ENCODE measurements around the gene COX4I2. TPM values are rescaled to one million over a fixed set of nuclear protein-coding genes. Genes with fewer than 3 reads are reported as not detected.

Gene COX4I2
- total RNA-seq, 1 donor from 2014 or later: 61.4 TPM

DNA sequence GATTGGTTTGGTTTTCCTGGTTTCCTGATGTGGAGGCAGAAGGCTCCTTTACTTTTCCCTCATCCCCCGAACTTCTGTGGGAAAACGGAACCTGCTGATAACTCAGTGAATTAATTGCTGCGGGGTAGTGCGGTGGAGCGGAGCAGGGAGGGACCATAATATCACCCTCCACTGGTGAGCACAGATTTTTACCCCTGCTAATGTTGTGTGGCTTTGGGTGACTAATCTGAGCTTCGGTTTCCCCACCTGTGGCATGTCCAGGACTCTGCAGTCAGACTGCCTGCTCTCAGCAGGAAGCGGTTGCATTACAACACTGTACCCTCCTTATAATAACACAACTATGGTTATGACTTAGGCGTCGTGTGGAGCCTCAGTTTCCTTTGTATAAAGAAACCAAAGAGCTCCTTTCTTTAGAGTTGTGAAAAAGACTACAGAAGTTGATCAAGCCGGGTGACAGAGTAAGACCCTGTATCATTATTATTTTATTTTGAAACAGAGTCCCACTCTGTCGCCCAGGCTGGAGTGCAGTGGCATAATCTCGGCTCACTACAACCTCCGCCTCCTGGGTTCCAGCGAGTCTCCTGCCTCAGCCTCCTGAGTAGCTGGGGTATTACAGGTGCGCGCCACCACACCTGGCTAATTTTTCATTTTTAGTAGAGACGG, 34.8 kb upstream of the COX4I2 start:
- Histone ChIP-seq H3K4me1 (peaks cover 0 to 5% of the 10 kb centered on the region in 2 donors), H3K27me3 (no peaks in the 10 kb centered on the region), H3K4me3 (no peak overlapping the region), H3K36me3 (peaks cover 0 to 14% of the 10 kb centered on the region in 2 donors), H3K9me3 (no peaks in the 10 kb centered on the region), H3K27ac (peak overlapping the region; percentile 89 to 98)
- TF ChIP-seq, protein P1, sequence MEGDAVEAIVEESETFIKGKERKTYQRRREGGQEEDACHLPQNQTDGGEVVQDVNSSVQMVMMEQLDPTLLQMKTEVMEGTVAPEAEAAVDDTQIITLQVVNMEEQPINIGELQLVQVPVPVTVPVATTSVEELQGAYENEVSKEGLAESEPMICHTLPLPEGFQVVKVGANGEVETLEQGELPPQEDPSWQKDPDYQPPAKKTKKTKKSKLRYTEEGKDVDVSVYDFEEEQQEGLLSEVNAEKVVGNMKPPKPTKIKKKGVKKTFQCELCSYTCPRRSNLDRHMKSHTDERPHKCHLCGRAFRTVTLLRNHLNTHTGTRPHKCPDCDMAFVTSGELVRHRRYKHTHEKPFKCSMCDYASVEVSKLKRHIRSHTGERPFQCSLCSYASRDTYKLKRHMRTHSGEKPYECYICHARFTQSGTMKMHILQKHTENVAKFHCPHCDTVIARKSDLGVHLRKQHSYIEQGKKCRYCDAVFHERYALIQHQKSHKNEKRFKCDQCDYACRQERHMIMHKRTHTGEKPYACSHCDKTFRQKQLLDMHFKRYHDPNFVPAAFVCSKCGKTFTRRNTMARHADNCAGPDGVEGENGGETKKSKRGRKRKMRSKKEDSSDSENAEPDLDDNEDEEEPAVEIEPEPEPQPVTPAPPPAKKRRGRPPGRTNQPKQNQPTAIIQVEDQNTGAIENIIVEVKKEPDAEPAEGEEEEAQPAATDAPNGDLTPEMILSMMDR (IDR thresholded peaks at IDR 0.05): no peak
- intact Hi-C loops (cut with DNase I): no loop called here
- no peak for DNase-seq (ENCODE audit: low spot score in 2 of 2)

DNA sequence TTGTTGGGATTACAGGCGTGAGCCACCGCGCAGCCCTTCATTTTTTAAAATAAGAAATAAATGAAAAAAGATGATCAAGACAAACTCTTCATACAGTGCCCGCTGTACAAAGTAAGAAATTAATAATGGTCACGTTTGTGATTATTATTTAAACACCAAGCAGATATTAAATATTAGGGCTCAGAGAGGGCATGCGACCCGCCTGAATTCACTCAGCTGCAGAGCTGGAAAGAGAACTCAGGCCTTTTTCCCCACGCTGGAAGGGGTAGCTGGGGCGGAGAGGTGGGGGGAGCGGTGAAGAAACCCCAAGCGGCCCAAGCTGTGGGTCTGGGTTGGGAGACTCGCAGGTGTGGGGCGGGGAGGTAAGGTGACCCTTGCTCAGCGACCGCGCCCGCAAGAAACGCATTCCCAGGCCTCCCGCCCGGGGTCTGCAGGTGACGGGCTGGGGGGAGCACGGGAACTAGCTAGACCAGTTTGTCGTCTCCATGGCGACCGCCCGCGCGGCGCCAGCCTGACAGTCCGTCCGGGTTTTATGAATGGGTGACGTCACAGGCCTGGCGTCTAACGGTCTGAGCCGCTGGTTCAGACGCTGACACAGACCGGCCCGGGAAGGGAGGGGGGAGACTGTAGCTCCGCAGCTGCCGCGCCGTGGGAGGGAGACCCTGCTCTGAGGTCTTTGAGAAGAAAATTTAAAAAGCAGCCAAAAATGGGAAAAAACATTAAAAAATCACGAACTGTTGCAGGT, 33.7 kb upstream of the COX4I2 start:
- peaks cover 0 to 13% of the 10 kb centered on the region in 2 donors for H3K4me1 ChIP-seq
- no peaks in the 10 kb centered on the region for H3K27me3 ChIP-seq
- peak overlapping the region; percentile 83 to 88 for H3K4me3 ChIP-seq
- H3K27ac ChIP-seq: peak overlapping the region; percentile 89 to 98
- DNase-seq (ENCODE audit: low spot score in 2 of 2): peak; percentile 94 to 99
- peaks cover 0 to 14% of the 10 kb centered on the region in 2 donors for H3K36me3 ChIP-seq
- H3K9me3 ChIP-seq: no peaks in the 10 kb centered on the region
- intact Hi-C loops (cut with DNase I): loop anchor here (1.0 kb wide), 1 partner anchor 31 kb away; no protein-coding TSS in a partner anchor
- TF ChIP-seq, protein P1 (IDR thresholded peaks at IDR 0.05): no peak

DNA sequence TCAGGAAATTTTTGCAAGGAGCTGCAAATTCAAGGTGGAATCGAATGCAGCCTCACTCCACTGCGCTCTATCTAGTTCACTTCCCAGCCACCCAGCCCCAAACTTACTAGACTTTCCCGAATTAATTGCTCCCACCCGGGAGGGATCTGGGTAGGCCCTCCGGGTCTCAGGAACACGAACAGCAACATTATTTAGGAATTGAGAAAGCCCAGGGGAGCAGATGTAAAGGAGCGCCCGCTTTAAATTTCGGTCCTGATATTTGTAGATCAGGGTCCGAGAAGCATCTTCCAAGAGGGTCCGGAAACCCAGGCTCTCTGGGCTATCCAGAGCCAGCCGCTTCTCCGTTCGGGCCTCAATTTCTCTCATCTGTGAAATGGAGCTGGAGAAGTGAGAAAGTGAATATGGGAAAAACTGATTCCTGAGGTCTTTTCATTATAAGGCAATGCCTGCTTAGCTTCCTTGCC, 33.1 kb upstream of the COX4I2 start:
- H3K27me3 ChIP-seq: no peaks in the 10 kb centered on the region
- intact Hi-C loops (cut with DNase I): loop anchor here (1.0 kb wide), 1 partner anchor 31 kb away; no protein-coding TSS in a partner anchor
- H3K9me3 ChIP-seq: no peaks in the 10 kb centered on the region
- H3K27ac ChIP-seq: peak overlapping the region; percentile 89 to 98
- DNase-seq (ENCODE audit: low spot score in 2 of 2): no peak
- peaks cover 0 to 18% of the 10 kb centered on the region in 2 donors for H3K4me1 ChIP-seq
- TF ChIP-seq, protein P1 (IDR thresholded peaks at IDR 0.05): no peak
- peak overlapping the region; percentile 83 to 88 for H3K4me3 ChIP-seq
- H3K36me3 ChIP-seq: peaks cover 0 to 14% of the 10 kb centered on the region in 2 donors

DNA sequence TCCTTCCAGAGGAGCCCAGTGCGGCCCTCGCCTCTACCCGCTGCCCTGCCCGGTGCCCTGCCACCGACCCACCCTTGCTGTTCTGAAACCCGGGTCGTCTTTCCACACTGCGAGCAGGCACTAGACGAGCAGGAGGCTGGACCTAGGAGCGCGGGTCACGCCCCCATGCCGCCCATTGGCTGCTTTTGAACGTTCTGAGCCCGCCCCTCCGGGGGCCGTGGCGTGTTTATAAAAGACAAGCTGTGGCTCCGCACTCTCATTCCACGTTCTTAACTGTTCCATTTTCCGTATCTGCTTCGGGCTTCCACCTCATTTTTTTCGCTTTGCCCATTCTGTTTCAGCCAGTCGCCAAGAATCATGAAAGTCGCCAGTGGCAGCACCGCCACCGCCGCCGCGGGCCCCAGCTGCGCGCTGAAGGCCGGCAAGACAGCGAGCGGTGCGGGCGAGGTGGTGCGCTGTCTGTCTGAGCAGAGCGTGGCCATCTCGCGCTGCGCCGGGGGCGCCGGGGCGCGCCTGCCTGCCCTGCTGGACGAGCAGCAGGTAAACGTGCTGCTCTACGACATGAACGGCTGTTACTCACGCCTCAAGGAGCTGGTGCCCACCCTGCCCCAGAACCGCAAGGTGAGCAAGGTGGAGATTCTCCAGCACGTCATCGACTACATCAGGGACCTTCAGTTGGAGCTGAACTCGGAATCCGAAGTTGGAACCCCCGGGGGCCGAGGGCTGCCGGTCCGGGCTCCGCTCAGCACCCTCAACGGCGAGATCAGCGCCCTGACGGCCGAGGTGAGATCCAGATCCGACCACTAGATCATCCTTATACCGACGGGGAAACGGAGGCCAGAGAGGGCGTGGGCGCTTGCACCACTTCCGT, 32.4 kb upstream of the COX4I2 start, which contains the start of gene ID1:
ID1 (plus strand) TSS at position 259 of the 871 bp plus-strand sequence; CDS start at position 358, 99 bp downstream.
- Histone ChIP-seq H3K27ac (peak within 1 kb of the TSS; percentile 89 to 98), H3K9me3 (no peaks in the 10 kb centered on the region), H3K36me3 (peaks cover 0 to 14% of the 10 kb centered on the region in 2 donors), H3K4me3 (peak within 1 kb of the TSS; percentile 83 to 88), H3K27me3 (no peaks in the 10 kb centered on the region), H3K4me1 (peaks cover 0 to 18% of the 10 kb centered on the region in 2 donors)
- intact Hi-C loops (cut with DNase I): no loop called here
- peak; percentile 93 to 99 for DNase-seq (ENCODE audit: low spot score in 2 of 2)
- TF ChIP-seq, protein P1 (IDR thresholded peaks at IDR 0.05): no peak
